H1 (cell line): Measurements from ENCODE around the gene NECTIN2. TPM values are rescaled to one million over a fixed set of nuclear protein-coding genes. Genes with fewer than 3 reads are reported as not detected.

Source experiments
- CHD1 ChIP-seq: IDR thresholded peaks from 2 replicates; pipeline ENCODE4 v1.6.1; 2012; ENCODE audit warnings: low read depth, low read length, improper control_type of control experiment
- CTBP2 ChIP-seq: IDR thresholded peaks from 2 replicates; pipeline ENCODE4 v1.7.0; 2011; ENCODE audit warnings: borderline replicate concordance, mild to moderate bottlenecking, moderate library complexity, mixed read lengths, low read length; ENCODE audit not compliant: insufficient read depth, insufficient read length
- EP300 ChIP-seq, 2 experiments: IDR thresholded peaks; 1 replicate in 1 of 2; 2 replicates in 1 of 2; pipeline ENCODE4 v1.6.1; 2011 to 2012; ENCODE audit warnings: low read depth in 2 of 2, low read length in 2 of 2, mild to moderate bottlenecking in 2 of 2, borderline replicate concordance in 1 of 2, inconsistent platforms in 1 of 2, moderate library complexity in 1 of 2
- polyA plus RNA-seq, 7 experiments: library from polyadenylated mRNA; depleted of rRNA in 3 of 7; stranded (reverse) in 5 of 7; unstranded in 2 of 7; fragments of >200 nt in 5 of 7; fragments of 200-250 nt in 2 of 7; gene quantifications; 1 replicate in 5 of 7; 2 replicates in 1 of 7; 4 replicates in 1 of 7; pipeline versions ENCODE4 v1.2.1 to v1.2.3, GENCODE V29; 2011 to 2013; ENCODE audit warnings: missing spikeins in 2 of 7, mixed read lengths in 2 of 7
- total RNA-seq: library from RNA; stranded (reverse); fragmentation: NEBNext Ultra II Directional; extraction: Animal tissue kit (Norgen Biotek cat#: 25700); gene quantifications from 2 replicates; pipeline ENCODE4 v1.2.1, GENCODE V29; 2021
- TF ChIP-seq, protein P1 (sequence below): IDR thresholded peaks from 2 replicates; pipeline ENCODE4 v1.6.1; 2011; ENCODE audit warnings: low read depth, mild to moderate bottlenecking, low read length; ENCODE audit not compliant: insufficient read depth

Gene NECTIN2
- total and polyA plus RNA-seq, 2 of the 8 experiments (the other 6 are each of a cell fraction or from before 2014, with no cell fraction given), result 184 to 237 TPM

- no peak for TF ChIP-seq EP300 (IDR thresholded peaks at IDR 0.05; ENCODE audit: borderline replicate concordance in 1 of 2, low read depth in 2 of 2, low read length in 2 of 2)
- TF ChIP-seq, protein P1, sequence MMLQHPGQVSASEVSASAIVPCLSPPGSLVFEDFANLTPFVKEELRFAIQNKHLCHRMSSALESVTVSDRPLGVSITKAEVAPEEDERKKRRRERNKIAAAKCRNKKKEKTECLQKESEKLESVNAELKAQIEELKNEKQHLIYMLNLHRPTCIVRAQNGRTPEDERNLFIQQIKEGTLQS, result no peak
- no peak for TF ChIP-seq CHD1
- TF ChIP-seq CTBP2, result no peak
Observed at GRCh38 chr19:44807162-44807561, 38.9 kb upstream of the NECTIN2 start (continued).
